ENCODE data around the gene CSMD2.

The CSMD2 gene

DNA sequence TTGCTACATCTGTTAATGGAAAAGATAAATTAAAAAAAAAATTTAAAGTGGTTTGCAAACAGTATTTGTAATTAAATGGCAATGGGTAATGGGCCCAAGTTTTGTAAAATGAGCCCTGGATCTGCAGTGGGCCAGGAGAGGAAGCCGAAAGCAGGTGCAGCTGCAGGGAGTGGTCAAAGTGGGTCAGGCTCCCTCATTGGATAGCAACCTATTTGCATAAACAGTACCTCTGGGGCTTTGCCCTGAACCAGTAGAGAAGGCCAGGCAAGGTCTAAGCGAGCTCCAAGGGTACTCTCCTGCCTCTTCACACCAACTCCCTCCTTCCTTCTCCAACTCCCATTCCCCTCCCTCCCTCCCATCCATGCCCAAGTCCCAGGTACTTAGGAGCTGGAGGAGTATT lies 162.2 kb downstream of the CSMD2 start:
- H2BK5ac ChIP-seq (ENCODE audit: low read depth, low read length, poor library complexity, severe bottlenecking) = no peak overlapping the region
- H2BK12ac ChIP-seq (ENCODE audit: low read length in 2 of 2) = no peak overlapping the region
- no peak overlapping the region for H2AFZ ChIP-seq (ENCODE audit: low read depth, low read length)
- H3K9ac ChIP-seq (ENCODE audit: low read length) = no peak overlapping the region
- H3K4me1 ChIP-seq (ENCODE audit: control insufficient read depth, insufficient read depth, low read depth, low read length) = no peaks in the 10 kb centered on the region
- H2BK15ac ChIP-seq (ENCODE audit: low read depth, poor library complexity, severe bottlenecking) = no peak overlapping the region
- no peaks in the 10 kb centered on the region for H3K79me1 ChIP-seq (replicated peaks; ENCODE audit: low read length, poor library complexity, severe bottlenecking)
- no peak for DNase-seq
- 40% methylated on average over 2 of the region's 2 CpGs for WGBS
- H4K8ac ChIP-seq (ENCODE audit: low read length) = no peak overlapping the region
- no peak overlapping the region for H3K18ac ChIP-seq (ENCODE audit: low read depth in 1 of 2, low read length in 2 of 2)
- H3K23ac ChIP-seq (ENCODE audit: low read length in 2 of 2) = no peak overlapping the region
- no peak overlapping the region for H3K4me2 ChIP-seq (ENCODE audit: low read length, poor library complexity, severe bottlenecking)
- H3K27me3 ChIP-seq (ENCODE audit: control insufficient read depth in 1 of 2, insufficient read depth in 1 of 2, low read length in 2 of 2) = no peaks in the 10 kb centered on the region
- no peak overlapping the region for H3K4ac ChIP-seq (ENCODE audit: low read depth in 1 of 2, low read length in 2 of 2)
- no peak overlapping the region for H4K91ac ChIP-seq (ENCODE audit: low read length)
- no peaks in the 10 kb centered on the region for H3K36me3 ChIP-seq (ENCODE audit: control insufficient read depth in 1 of 2, insufficient read depth in 2 of 2, low read depth in 1 of 2, low read length in 2 of 2)
- H3K9me3 ChIP-seq (ENCODE audit: control insufficient read depth, low read length) = no peaks in the 10 kb centered on the region
- H2BK120ac ChIP-seq (ENCODE audit: low read depth, low read length) = no peak overlapping the region
- no peak overlapping the region for H3K27ac ChIP-seq (ENCODE audit: low read length, poor library complexity, severe bottlenecking)
- no peak overlapping the region for H3K14ac ChIP-seq (ENCODE audit: low read length in 2 of 2)
- H3K4me3 ChIP-seq (ENCODE audit: insufficient read depth in 1 of 2, low read depth in 1 of 2, low read length in 2 of 2) = no peak overlapping the region
- H2AK5ac ChIP-seq (ENCODE audit: low read length, severe bottlenecking) = no peak overlapping the region

DNA sequence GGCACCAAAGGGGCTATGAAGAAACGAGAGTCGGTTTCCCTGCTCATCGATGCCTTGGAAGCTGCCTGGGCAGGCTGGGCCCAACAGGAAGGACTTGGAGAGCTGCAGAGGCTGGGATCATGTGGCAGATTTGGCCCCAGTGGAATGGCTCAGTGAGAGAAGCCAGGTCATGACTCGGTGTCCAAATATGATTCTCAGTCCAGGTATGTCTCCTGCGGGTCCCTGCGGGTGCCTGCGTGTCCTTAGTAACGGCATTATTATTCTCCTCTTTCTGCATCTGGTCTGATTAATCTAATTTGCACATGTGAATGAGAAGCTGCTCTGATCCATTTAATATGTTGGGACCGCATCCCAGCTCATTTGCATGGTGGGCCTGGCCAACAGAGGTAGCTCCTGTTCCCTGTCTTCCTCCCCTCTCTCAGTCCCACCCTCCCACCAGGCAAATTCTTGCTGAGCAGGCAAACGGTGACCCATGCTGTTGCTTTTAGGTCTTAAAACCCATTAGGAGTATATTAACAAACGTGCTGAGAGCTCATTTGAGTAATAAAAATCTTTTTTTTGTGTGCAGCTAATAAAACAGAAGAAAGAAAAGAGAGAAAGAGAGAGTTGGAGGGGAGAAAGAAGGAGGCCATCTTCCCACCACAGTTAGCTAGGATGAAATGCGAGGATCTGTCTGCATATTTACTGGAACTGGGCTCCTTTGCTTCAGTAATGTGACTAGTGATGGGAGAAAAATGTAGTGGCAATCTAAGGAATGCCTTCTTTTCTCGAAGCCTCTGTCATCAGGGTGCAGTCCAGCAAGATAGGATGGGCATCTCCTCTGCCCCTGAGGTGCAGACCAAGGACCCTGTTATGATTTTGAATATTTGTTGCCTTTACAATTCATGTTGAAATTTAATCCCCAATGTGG lies 167.6 kb downstream of the CSMD2 start:
- Histone ChIP-seq H3K9me3 (ENCODE audit: control insufficient read depth, low read length) (no peaks in the 10 kb centered on the region), H4K8ac (ENCODE audit: low read length) (no peak overlapping the region), H3K4ac (ENCODE audit: low read depth in 1 of 2, low read length in 2 of 2) (no peak overlapping the region), H3K27me3 (ENCODE audit: control insufficient read depth in 1 of 2, insufficient read depth in 1 of 2, low read length in 2 of 2) (no peaks in the 10 kb centered on the region), H2BK120ac (ENCODE audit: low read depth, low read length) (no peak overlapping the region), H2BK5ac (ENCODE audit: low read depth, low read length, poor library complexity, severe bottlenecking) (no peak overlapping the region), H3K23ac (ENCODE audit: low read length in 2 of 2) (no peak overlapping the region), H3K4me3 (ENCODE audit: insufficient read depth in 1 of 2, low read depth in 1 of 2, low read length in 2 of 2) (no peak overlapping the region), H3K36me3 (ENCODE audit: control insufficient read depth in 1 of 2, insufficient read depth in 2 of 2, low read depth in 1 of 2, low read length in 2 of 2) (no peaks in the 10 kb centered on the region), H3K79me1 (replicated peaks; ENCODE audit: low read length, poor library complexity, severe bottlenecking) (no peaks in the 10 kb centered on the region), H3K9ac (ENCODE audit: low read length) (no peak overlapping the region), H2AFZ (ENCODE audit: low read depth, low read length) (no peak overlapping the region), H3K27ac (ENCODE audit: low read length, poor library complexity, severe bottlenecking) (no peak overlapping the region), H4K91ac (ENCODE audit: low read length) (no peak overlapping the region), H2AK5ac (ENCODE audit: low read length, severe bottlenecking) (no peak overlapping the region), H3K14ac (ENCODE audit: low read length in 2 of 2) (no peak overlapping the region), H3K4me2 (ENCODE audit: low read length, poor library complexity, severe bottlenecking) (no peak overlapping the region), H3K4me1 (ENCODE audit: control insufficient read depth, insufficient read depth, low read depth, low read length) (no peaks in the 10 kb centered on the region), H2BK12ac (ENCODE audit: low read length in 2 of 2) (no peak overlapping the region), H2BK15ac (ENCODE audit: low read depth, poor library complexity, severe bottlenecking) (no peak overlapping the region), H3K18ac (ENCODE audit: low read depth in 1 of 2, low read length in 2 of 2) (no peak overlapping the region)
- no peak for DNase-seq
- WGBS = 69% methylated on average over 13 of the region's 13 CpGs

DNA sequence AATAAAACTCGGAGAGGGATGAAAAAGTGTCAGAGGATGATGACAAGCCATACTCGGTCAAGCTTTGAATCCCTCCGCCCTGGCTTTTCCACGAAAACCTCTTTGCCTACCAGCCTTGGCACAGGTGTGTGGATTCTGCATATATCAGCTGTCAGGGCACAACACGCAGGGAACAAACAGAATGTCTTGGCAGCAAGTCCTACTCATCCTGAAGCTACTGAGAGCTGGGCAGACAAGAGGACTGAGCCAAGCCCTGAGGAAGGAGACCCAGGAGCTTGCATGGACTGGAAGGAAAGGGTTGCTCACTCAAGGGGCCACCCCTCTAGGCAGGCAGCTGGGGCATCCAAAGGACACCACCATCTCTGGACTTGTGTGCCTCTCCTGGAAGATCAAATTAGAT lies 168.7 kb downstream of the CSMD2 start:
- no peak overlapping the region for H2BK120ac ChIP-seq (ENCODE audit: low read depth, low read length)
- WGBS = 81% methylated on average over 5 of the region's 5 CpGs
- H2BK12ac ChIP-seq (ENCODE audit: low read length in 2 of 2) = no peak overlapping the region

DNA sequence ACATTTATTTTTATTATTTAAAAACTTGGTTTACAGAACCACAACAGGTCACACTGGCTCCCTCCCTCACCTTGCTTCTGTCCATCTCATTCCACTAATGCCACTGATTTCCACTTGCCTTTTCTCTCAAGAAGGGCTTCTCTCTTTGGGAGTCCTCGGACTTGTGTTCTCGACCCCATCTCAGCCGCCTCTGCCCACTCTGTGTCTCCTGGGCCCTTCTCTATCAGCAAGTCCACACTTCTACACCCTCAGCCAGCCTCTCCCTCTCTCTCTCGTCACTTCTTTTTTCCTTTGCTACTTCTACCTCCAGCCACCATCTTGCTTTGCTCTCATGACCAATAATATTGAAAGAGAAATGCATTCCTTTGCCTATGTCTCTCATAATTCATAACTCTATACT lies 171.7 kb downstream of the CSMD2 start:
- Histone ChIP-seq H3K14ac (ENCODE audit: low read length in 2 of 2) (no peak overlapping the region), H3K18ac (ENCODE audit: low read depth in 1 of 2, low read length in 2 of 2) (no peak overlapping the region), H3K23ac (ENCODE audit: low read length in 2 of 2) (no peak overlapping the region), H3K27me3 (ENCODE audit: control insufficient read depth in 1 of 2, insufficient read depth in 1 of 2, low read length in 2 of 2) (no peaks in the 10 kb centered on the region), H2BK120ac (ENCODE audit: low read depth, low read length) (no peak overlapping the region), H3K9ac (ENCODE audit: low read length) (no peak overlapping the region), H3K4ac (ENCODE audit: low read depth in 1 of 2, low read length in 2 of 2) (no peak overlapping the region), H3K9me3 (ENCODE audit: control insufficient read depth, low read length) (no peaks in the 10 kb centered on the region), H2BK12ac (ENCODE audit: low read length in 2 of 2) (no peak overlapping the region), H4K8ac (ENCODE audit: low read length) (no peak overlapping the region), H4K91ac (ENCODE audit: low read length) (no peak overlapping the region), H3K79me1 (replicated peaks; ENCODE audit: low read length, poor library complexity, severe bottlenecking) (no peaks in the 10 kb centered on the region), H2BK15ac (ENCODE audit: low read depth, poor library complexity, severe bottlenecking) (no peak overlapping the region), H2AFZ (ENCODE audit: low read depth, low read length) (no peak overlapping the region), H3K4me2 (ENCODE audit: low read length, poor library complexity, severe bottlenecking) (no peak overlapping the region), H3K27ac (ENCODE audit: low read length, poor library complexity, severe bottlenecking) (no peak overlapping the region), H3K36me3 (ENCODE audit: control insufficient read depth in 1 of 2, insufficient read depth in 2 of 2, low read depth in 1 of 2, low read length in 2 of 2) (no peaks in the 10 kb centered on the region), H2BK5ac (ENCODE audit: low read depth, low read length, poor library complexity, severe bottlenecking) (no peak overlapping the region), H2AK5ac (ENCODE audit: low read length, severe bottlenecking) (no peak overlapping the region), H3K4me3 (ENCODE audit: insufficient read depth in 1 of 2, low read depth in 1 of 2, low read length in 2 of 2) (no peak overlapping the region), H3K4me1 (ENCODE audit: control insufficient read depth, insufficient read depth, low read depth, low read length) (no peaks in the 10 kb centered on the region)
- WGBS = 58% methylated on average over 4 of the region's 4 CpGs
- DNase-seq = no peak

More for the DNA sequence above, 168.7 kb downstream of the CSMD2 start:
- no peaks in the 10 kb centered on the region for H3K79me1 ChIP-seq (replicated peaks; ENCODE audit: low read length, poor library complexity, severe bottlenecking)
- no peak overlapping the region for H3K18ac ChIP-seq (ENCODE audit: low read depth in 1 of 2, low read length in 2 of 2)
- no peak overlapping the region for H3K9ac ChIP-seq (ENCODE audit: low read length)
- no peak overlapping the region for H2AK5ac ChIP-seq (ENCODE audit: low read length, severe bottlenecking)
- no peak overlapping the region for H3K14ac ChIP-seq (ENCODE audit: low read length in 2 of 2)
- H3K36me3 ChIP-seq (ENCODE audit: control insufficient read depth in 1 of 2, insufficient read depth in 2 of 2, low read depth in 1 of 2, low read length in 2 of 2) = no peaks in the 10 kb centered on the region
- H3K4me1 ChIP-seq (ENCODE audit: control insufficient read depth, insufficient read depth, low read depth, low read length) = no peaks in the 10 kb centered on the region
- no peak overlapping the region for H2BK5ac ChIP-seq (ENCODE audit: low read depth, low read length, poor library complexity, severe bottlenecking)
- H3K27ac ChIP-seq (ENCODE audit: low read length, poor library complexity, severe bottlenecking) = no peak overlapping the region
- no peaks in the 10 kb centered on the region for H3K27me3 ChIP-seq (ENCODE audit: control insufficient read depth in 1 of 2, insufficient read depth in 1 of 2, low read length in 2 of 2)
- no peak overlapping the region for H2AFZ ChIP-seq (ENCODE audit: low read depth, low read length)
- no peak overlapping the region for H3K23ac ChIP-seq (ENCODE audit: low read length in 2 of 2)
- no peak for DNase-seq
- no peak overlapping the region for H4K8ac ChIP-seq (ENCODE audit: low read length)
- H3K4me3 ChIP-seq (ENCODE audit: insufficient read depth in 1 of 2, low read depth in 1 of 2, low read length in 2 of 2) = no peak overlapping the region
- no peak overlapping the region for H3K4ac ChIP-seq (ENCODE audit: low read depth in 1 of 2, low read length in 2 of 2)
- H4K91ac ChIP-seq (ENCODE audit: low read length) = no peak overlapping the region
- no peak overlapping the region for H2BK15ac ChIP-seq (ENCODE audit: low read depth, poor library complexity, severe bottlenecking)
- H3K9me3 ChIP-seq (ENCODE audit: control insufficient read depth, low read length) = no peaks in the 10 kb centered on the region
- no peak overlapping the region for H3K4me2 ChIP-seq (ENCODE audit: low read length, poor library complexity, severe bottlenecking)
